Motor neuron (in vitro differentiated cells): ENCODE results near the gene GPHN. TPM values are rescaled to one million over a fixed set of nuclear protein-coding genes. Genes with fewer than 3 reads are reported as not detected.
A peak's percentile ranks its signal among the peaks of the same experiment; 100 is the strongest.

Experiments
- ATAC-seq, 8 experiments: fragments of 200-7000 bp; cut with Tn5 transposase; replicated peaks in 6 of 8; 2 replicates each; pipeline ENCODE4 v1.8.0; 2021; ENCODE audit warnings: mild to moderate bottlenecking in 8 of 8, moderate library complexity in 8 of 8
- H3K27ac ChIP-seq, 2 donors: fragments of 250-450 bp; sonication (Bioruptor Pico); 2 replicates each; pipeline ENCODE4 v1.9.0; 2021; ENCODE audit warnings: antibody characterized with exemption in 2 of 2, mild to moderate bottlenecking in 2 of 2, moderate library complexity in 1 of 2
- H3K4me1 ChIP-seq, 2 donors: fragments of 250-450 bp; sonication (Bioruptor Pico); replicated peaks in 1 of 2; 2 replicates each; pipeline ENCODE4 v1.6.1; 2021; ENCODE audit warnings: antibody characterized with exemption in 2 of 2, mild to moderate bottlenecking in 2 of 2, moderate library complexity in 1 of 2
- H3K4me3 ChIP-seq, 5 donors: fragments of 250-450 bp; sonication (Bioruptor Pico); 2 replicates each; pipeline ENCODE4 v1.9.0; 2021; ENCODE audit warnings: antibody characterized with exemption in 5 of 5, mild to moderate bottlenecking in 5 of 5, moderate library complexity in 4 of 5
- WGBS, 10 experiments: fragments of 450-650 bp; shearing (Covaris generic); methylation state at CpG; one replicate each; pipeline ENCODE4 v1.0.0; 2022; 5-methylcytosine and 5-hydroxymethylcytosine counted together
- in situ Hi-C, 9 experiments: fragments of 400-800 bp; cut with MboI; loops; one replicate each; pipeline ENCODE4 v1.15.0; 2021; ENCODE audit warnings: low sequenced_read_pairs in 9 of 9, low pct_unique_long_range_greater_than_20kb in 2 of 9; ENCODE audit not compliant: unreplicated experiment in 9 of 9
- total RNA-seq, 8 experiments: library from RNA; unstranded; fragments of 300-600 nt; gene quantifications; 2 replicates each; pipeline versions ENCODE4 v1.2.3 to v1.2.4, GENCODE V29; 2022

Gene GPHN
- total RNA-seq, 8 experiments from 2014 or later: 15.9 to 77.5 (median 55.0) TPM

- Histone ChIP-seq H3K4me1 (no peaks in the 10 kb centered on the region), H3K4me3 (no peak overlapping the region), H3K27ac (no peak overlapping the region)
- peak in 3 of 8 experiments; percentile 47 to 57 (median 48) for ATAC-seq
- WGBS, 10 experiments: 67 to 100% (median 85%) methylated on average over 1 to 5 of the region's 5 CpGs; no CpG with 5 or more reads in 4 of the 10 experiments
- in situ Hi-C loops: loop anchor here in 5 of 9 experiments (25.0 kb wide), 2 partner anchors 121 to 146 kb away; no protein-coding TSS in a partner anchor
Observed at GRCh38 chr14:67166450-67166853, 658.5 kb downstream of the GPHN start.

- Histone ChIP-seq H3K4me3 (no peak overlapping the region), H3K4me1 (no peaks in the 10 kb centered on the region), H3K27ac (no peak overlapping the region)
- 68 to 100% (median 89%) methylated on average over 1 to 2 of the region's 2 CpGs for WGBS, 10 experiments
- in situ Hi-C loops: loop anchor here in 5 of 9 experiments (25.0 kb wide), 2 partner anchors 120 to 145 kb away; no protein-coding TSS in a partner anchor
- no peak for ATAC-seq
Observed at GRCh38 chr14:67167420-67168109, 659.6 kb downstream of the GPHN start.

GRCh38 chr14:67168110-67168441, 660.1 kb downstream of the GPHN start:
- ATAC-seq: no peak
- H3K4me3 ChIP-seq: no peak overlapping the region
- H3K27ac ChIP-seq: no peak overlapping the region
- no peaks in the 10 kb centered on the region for H3K4me1 ChIP-seq
- in situ Hi-C loops: loop anchor here in 5 of 9 experiments (25.0 kb wide), 2 partner anchors 119 to 144 kb away; no protein-coding TSS in a partner anchor
- WGBS, 10 experiments: 86 to 100% (median 100%) methylated on average over 1 of the region's 1 CpG; no CpG with 5 or more reads in 3 of the 10 experiments

GRCh38 chr14:67170660-67171059, 662.7 kb downstream of the GPHN start:
- WGBS, 10 experiments: 0 to 89% (median 56%) methylated on average over 1 of the region's 1 CpG; no CpG with 5 or more reads in 2 of the 10 experiments
- Histone ChIP-seq H3K4me1 (no peaks in the 10 kb centered on the region), H3K4me3 (no peak overlapping the region), H3K27ac (no peak overlapping the region)
- in situ Hi-C loops: loop anchor here in 5 of 9 experiments (25.0 kb wide), 2 partner anchors 117 to 142 kb away; no protein-coding TSS in a partner anchor
- ATAC-seq: no peak

- in situ Hi-C loops: loop anchor here in 5 of 9 experiments (25.0 kb wide), 2 partner anchors 115 to 140 kb away; no protein-coding TSS in a partner anchor
- 100% methylated on average over 1 of the region's 5 CpGs; no CpG with 5 or more reads in 7 of the 10 experiments for WGBS, 10 experiments
- Histone ChIP-seq H3K4me1 (no peaks in the 10 kb centered on the region), H3K27ac (no peak overlapping the region), H3K4me3 (no peak overlapping the region)
- no peak for ATAC-seq
Observed at GRCh38 chr14:67172056-67172455, 664.1 kb downstream of the GPHN start.

- in situ Hi-C loops: loop anchor here in 5 of 9 experiments (25.0 kb wide), 2 partner anchors 115 to 140 kb away; no protein-coding TSS in a partner anchor
- no peaks in the 10 kb centered on the region for H3K4me1 ChIP-seq
- 100% methylated on average over 1 of the region's 1 CpG; no CpG with 5 or more reads in 8 of the 10 experiments for WGBS, 10 experiments
- no peak for ATAC-seq
- H3K27ac ChIP-seq: no peak overlapping the region
- H3K4me3 ChIP-seq: no peak overlapping the region
Observed at GRCh38 chr14:67172520-67172919, 664.6 kb downstream of the GPHN start.

- Histone ChIP-seq H3K4me3 (no peak overlapping the region), H3K27ac (no peak overlapping the region), H3K4me1 (no peaks in the 10 kb centered on the region)
- WGBS, 10 experiments: 63 to 100% (median 93%) methylated on average over 1 to 2 of the region's 2 CpGs
- in situ Hi-C loops: loop anchor here in 5 of 9 experiments (25.0 kb wide), 2 partner anchors 114 to 139 kb away; no protein-coding TSS in a partner anchor
- ATAC-seq: no peak
Observed at GRCh38 chr14:67173719-67174118, 665.8 kb downstream of the GPHN start.

GRCh38 chr14:67186172-67186768, 678.3 kb downstream of the GPHN start:
- 56 to 100% (median 100%) methylated on average over 1 to 5 of the region's 5 CpGs; no CpG with 5 or more reads in 2 of the 10 experiments for WGBS, 10 experiments
- H3K4me1 ChIP-seq: no peaks in the 10 kb centered on the region
- peak in 2 of 8 experiments; percentile 56 to 71 for ATAC-seq
- in situ Hi-C loops: no loop called here
- no peak overlapping the region for H3K4me3 ChIP-seq
- no peak overlapping the region for H3K27ac ChIP-seq

- no peak overlapping the region for H3K27ac ChIP-seq
- 32 to 100% (median 74%) methylated on average over 2 to 7 of the region's 7 CpGs; no CpG with 5 or more reads in 1 of the 10 experiments for WGBS, 10 experiments
- peak in 6 of 8 experiments; percentile 20 to 88 (median 72) for ATAC-seq
- H3K4me1 ChIP-seq: no peaks in the 10 kb centered on the region
- H3K4me3 ChIP-seq: no peak overlapping the region
- in situ Hi-C loops: no loop called here
Observed at GRCh38 chr14:67186789-67187584, 679.0 kb downstream of the GPHN start.

- Histone ChIP-seq H3K4me3 (no peak overlapping the region), H3K27ac (no peak overlapping the region), H3K4me1 (no peaks in the 10 kb centered on the region)
- in situ Hi-C loops: no loop called here
- 67 to 100% (median 88%) methylated on average over 1 to 2 of the region's 2 CpGs; no CpG with 5 or more reads in 5 of the 10 experiments for WGBS, 10 experiments
- ATAC-seq: no peak
Observed at GRCh38 chr14:67187826-67188225, 679.9 kb downstream of the GPHN start.

- Histone ChIP-seq H3K27ac (no peak overlapping the region), H3K4me1 (no peaks in the 10 kb centered on the region), H3K4me3 (no peak overlapping the region)
- ATAC-seq: no peak
- WGBS, 10 experiments: 73 to 100% (median 92%) methylated on average over 2 to 4 of the region's 4 CpGs; no CpG with 5 or more reads in 1 of the 10 experiments
- in situ Hi-C loops: no loop called here
Observed at GRCh38 chr14:67188326-67188725, 680.4 kb downstream of the GPHN start.

- WGBS, 10 experiments: 44 to 94% (median 86%) methylated on average over 4 to 8 of the region's 8 CpGs
- H3K4me1 ChIP-seq: no peaks in the 10 kb centered on the region
- H3K27ac ChIP-seq: no peak overlapping the region
- peak in 1 of 8 experiments; percentile 47 for ATAC-seq
- in situ Hi-C loops: no loop called here
- no peak overlapping the region for H3K4me3 ChIP-seq
Observed at GRCh38 chr14:67191768-67192290, 683.9 kb downstream of the GPHN start.
